Activated T-helper 9 cell treated with anti-CD3 and anti-CD28 coated beads, Interleukin-2, amount 50 U/mL, for 16 hours (primary cell): ENCODE data around the gene SLC25A45.

ENCODE experiments used
- DNase-seq: peaks from one replicate; pipeline ENCODE4 v3.0.0-alpha.2; 2020; ENCODE audit warnings: low read depth

SLC25A45 gene

GRCh38 chr11:65386307-65387140 is 4.1 kb upstream of the SLC25A45 start, which contains the start of gene FRMD8:
Gene FRMD8, plus strand, starts transcription at chr11:65386637. Its CDS starts 400 bp downstream, at chr11:65387037.
- DNase-seq: peak; percentile 86

- DNase-seq: no peak
Observed at GRCh38 chr11:65384301-65384889, 1.9 kb upstream of the SLC25A45 start.

- no peak for DNase-seq
Observed at GRCh38 chr11:65383778-65384177, 1.3 kb upstream of the SLC25A45 start.

- no peak for DNase-seq
Observed at GRCh38 chr11:65382804-65383368, 440 bp upstream of the SLC25A45 start.

GRCh38 chr11:65381716-65382032 is 772 bp downstream of the SLC25A45 start:
- DNase-seq: no peak

- no peak for DNase-seq
Observed at GRCh38 chr11:65380460-65381119, 1.9 kb downstream of the SLC25A45 start.

- DNase-seq: no peak
Observed at GRCh38 chr11:65379698-65380459, 2.6 kb downstream of the SLC25A45 start.

GRCh38 chr11:65378928-65379638 is 3.4 kb downstream of the SLC25A45 start:
- no peak for DNase-seq

- DNase-seq: no peak
Observed at GRCh38 chr11:65378208-65378927, 4.1 kb downstream of the SLC25A45 start.

- DNase-seq: no peak
Observed at GRCh38 chr11:65377777-65378176, 4.7 kb downstream of the SLC25A45 start.

GRCh38 chr11:65377036-65377435 is 5.4 kb downstream of the SLC25A45 start:
- DNase-seq: no peak

- DNase-seq: no peak
Observed at GRCh38 chr11:65376138-65376713, 6.2 kb downstream of the SLC25A45 start.

GRCh38 chr11:65375012-65375411 is 7.4 kb downstream of the SLC25A45 start:
- DNase-seq: no peak

GRCh38 chr11:65373839-65374580 is 8.4 kb downstream of the SLC25A45 start:
- no peak for DNase-seq

- no peak for DNase-seq
Observed at GRCh38 chr11:65370659-65371049, 11.8 kb downstream of the SLC25A45 start.

- no peak for DNase-seq
Observed at GRCh38 chr11:65366340-65366773, 16.1 kb downstream of the SLC25A45 start.

GRCh38 chr11:65363770-65364169 is 18.7 kb downstream of the SLC25A45 start:
- DNase-seq: no peak

- no peak for DNase-seq
Observed at GRCh38 chr11:65362966-65363365, 19.5 kb downstream of the SLC25A45 start.

GRCh38 chr11:65362320-65362931 is 20.0 kb downstream of the SLC25A45 start:
- DNase-seq: no peak
